PFSK-1 (cell line): ENCODE measurements around the gene MCM7.

Experiments
- POLR2AphosphoS5 ChIP-seq: IDR thresholded peaks from 2 replicates; pipeline ENCODE4 v1.6.1; 2012; ENCODE audit warnings: low read depth, mild to moderate bottlenecking, control low read depth, low read length, moderate library complexity
- REST ChIP-seq, 2 experiments: IDR thresholded peaks; 2 replicates each; pipeline versions ENCODE4 v1.6.1 to v1.8.0; 2011 to 2012; ENCODE audit warnings: low read depth in 2 of 2, low read length in 2 of 2, control low read depth in 1 of 2, inconsistent platforms in 1 of 2, mild to moderate bottlenecking in 1 of 2, moderate library complexity in 1 of 2; ENCODE audit not compliant: insufficient read depth in 1 of 2
- SIN3A ChIP-seq: IDR thresholded peaks from 2 replicates; pipeline ENCODE4 v1.6.1; 2012; ENCODE audit warnings: mild to moderate bottlenecking, low read length, moderate library complexity, borderline replicate concordance; ENCODE audit not compliant: insufficient read depth
- TAF1 ChIP-seq: IDR thresholded peaks from 2 replicates; pipeline ENCODE4 v1.6.1; 2012; ENCODE audit warnings: low read length, control low read depth, borderline replicate concordance; ENCODE audit not compliant: insufficient read depth

- TF ChIP-seq REST (IDR thresholded peaks at IDR 0.05; ENCODE audit: insufficient read depth in 1 of 2, low read depth in 2 of 2, low read length in 2 of 2), result no peak
- TF ChIP-seq POLR2AphosphoS5, result no peak
- no peak for TF ChIP-seq SIN3A
- TF ChIP-seq TAF1, result no peak
These were observed 49.6 kb downstream of the MCM7 start for GRCh38 chr7:100051611-100052010.
